ENCODE results near the gene BRSK1.

- no peak for TF ChIP-seq POLR2A (IDR thresholded peaks at IDR 0.05)
- TF ChIP-seq POLR2AphosphoS5 (IDR thresholded peaks at IDR 0.05; ENCODE audit: insufficient read depth in 1 of 2, low read depth in 1 of 2), result no peak
Measured at GRCh38 chr19:55300886-55301458, 17.2 kb downstream of the BRSK1 start.

Measured in vagina (tissue), 2 donors.